ENCODE results near the gene ERC2. TPM values are rescaled to one million over a fixed set of nuclear protein-coding genes. Genes with fewer than 3 reads are reported as not detected.

Gene ERC2
- total and polyA plus RNA-seq, 2 of the 8 experiments (the other 6 are each of a cell fraction or from before 2014, with no cell fraction given) = 16.4 to 22.8 TPM

GRCh38 chr3:55903680-55904079 lies 564.6 kb downstream of the ERC2 start:
- no peak overlapping the region for H3K4ac ChIP-seq (replicated peaks; ENCODE audit: insufficient read length, low read depth, low read length)
- DNase-seq (ENCODE audit: low read depth in 1 of 2, low spot score in 2 of 2) (no peak), FAIRE-seq (no peak)
- no peaks in the 10 kb centered on the region for H3K23me2 ChIP-seq (ENCODE audit: low read depth, low read length)
- H3K27ac ChIP-seq (ENCODE audit: low read depth, low read length) = no peak overlapping the region
- no peak overlapping the region for H2BK20ac ChIP-seq (ENCODE audit: low read length)
- H3K18ac ChIP-seq (ENCODE audit: extremely low read depth, low read length) = no peak overlapping the region
- no peak overlapping the region for H3K4me3 ChIP-seq (ENCODE audit: extremely low read depth in 1 of 4, insufficient read depth in 2 of 4, low read depth in 3 of 4, low read length in 4 of 4)
- TF ChIP-seq CTBP2 (IDR thresholded peaks at IDR 0.05; ENCODE audit: borderline replicate concordance, insufficient read depth, insufficient read length, low read length) (no peak), FOSL1 (IDR thresholded peaks at IDR 0.05; ENCODE audit: insufficient read depth, low read depth, low read length) (no peak), CREB1 (IDR thresholded peaks at IDR 0.05) (no peak), ATF3 (IDR thresholded peaks at IDR 0.05; ENCODE audit: insufficient read depth, low read depth, low read length) (no peak), EZH2 (IDR thresholded peaks at IDR 0.05; ENCODE audit: low read depth, low read length, severe bottlenecking) (no peak), KDM1A (IDR thresholded peaks at IDR 0.05; ENCODE audit: borderline replicate concordance, low read length) (no peak), GTF2F1 (IDR thresholded peaks at IDR 0.05; ENCODE audit: borderline replicate concordance, low read depth, low read length) (no peak), SP2 (IDR thresholded peaks at IDR 0.05; ENCODE audit: low read length) (no peak), YY1 (IDR thresholded peaks at IDR 0.05; ENCODE audit: low read depth, low read length) (no peak), SIX5 (IDR thresholded peaks at IDR 0.05; ENCODE audit: low read depth, low read length) (no peak), SP4 (IDR thresholded peaks at IDR 0.05; ENCODE audit: low read length) (no peak), E2F6 (IDR thresholded peaks at IDR 0.05) (no peak)
- H3K9ac ChIP-seq (replicated peaks in 1 of 4; ENCODE audit: extremely low read depth in 1 of 4, low read depth in 3 of 4, low read length in 3 of 4) = no peak overlapping the region
- ChIA-PET CTCF (ENCODE audit: partially characterized antibody) (interaction anchor here (0.6 to 0.8 kb wide), 2 partner anchors 348 to 791 kb away, joined by 3 read pairs; no protein-coding TSS in a partner anchor), POLR2A (ENCODE audit: partially characterized antibody) (interaction anchor here (0.8 kb wide), 1 partner anchor 283 kb away, joined by 3 read pairs; no protein-coding TSS in a partner anchor)
- H3K36me3 ChIP-seq (ENCODE audit: control insufficient read depth in 2 of 4, insufficient read depth in 4 of 4, low read length in 3 of 4) = no peaks in the 10 kb centered on the region
- H2BK120ac ChIP-seq (replicated peaks; ENCODE audit: low read depth, low read length) = no peak overlapping the region
- H3K27me3 ChIP-seq (replicated peaks in 1 of 4; ENCODE audit: control insufficient read depth in 3 of 4, extremely low read depth in 1 of 4, insufficient read depth in 3 of 4, low read length in 3 of 4) = no peaks in the 10 kb centered on the region
- no peaks in the 10 kb centered on the region; the same call in none of the 2 replicates for H3K79me1 ChIP-seq (ENCODE audit: low read depth, low read length)
- no peak overlapping the region for H3K23ac ChIP-seq (ENCODE audit: insufficient read length)
- no peak overlapping the region for H4K8ac ChIP-seq (ENCODE audit: extremely low read depth, insufficient read depth, low read length)
- H3K9me3 ChIP-seq (ENCODE audit: insufficient read depth in 2 of 2, low read depth in 1 of 2, low read length in 1 of 2) = no peaks in the 10 kb centered on the region
- H4K5ac ChIP-seq (ENCODE audit: insufficient read length, low read depth, low read length) = no peak overlapping the region
- no peak overlapping the region for H2BK5ac ChIP-seq (ENCODE audit: low read depth, low read length)
- no peaks in the 10 kb centered on the region for H3K79me2 ChIP-seq (ENCODE audit: control insufficient read depth in 1 of 2, insufficient read depth in 2 of 2, low read length in 2 of 2)
- H2AK5ac ChIP-seq (ENCODE audit: low read depth, low read length) = no peak overlapping the region
- no peak overlapping the region for H3K14ac ChIP-seq (ENCODE audit: insufficient read length)
- H4K91ac ChIP-seq (replicated peaks; ENCODE audit: insufficient read length, low read length) = no peak overlapping the region
- no peak overlapping the region for H3K4me2 ChIP-seq (ENCODE audit: insufficient read depth in 1 of 2, low read depth in 2 of 2, low read length in 2 of 2)
- no peak overlapping the region for H2BK12ac ChIP-seq (ENCODE audit: low read depth, low read length)
- 91% methylated on average over 3 of the region's 3 CpGs; no CpG with 5 or more reads in 1 of the 2 experiments for WGBS, 2 experiments (ENCODE audit: extremely low coverage in 1 of 2, insufficient coverage in 1 of 2, insufficient read length in 1 of 2, insufficient replicate concordance in 2 of 2, low coverage in 1 of 2, low lambda C conversion rate in 2 of 2, missing lambda C conversion rate in 1 of 2)
- no peak overlapping the region for H2AFZ ChIP-seq (ENCODE audit: low read length)
- no peak overlapping the region for H3K56ac ChIP-seq (replicated peaks; ENCODE audit: insufficient read length, low read depth, low read length)
- H3K4me1 ChIP-seq (replicated peaks in 1 of 4; ENCODE audit: control insufficient read depth in 3 of 4, insufficient read depth in 4 of 4, low read length in 3 of 4) = no peaks in the 10 kb centered on the region
- H2BK15ac ChIP-seq (ENCODE audit: low read length) = no peak overlapping the region
- H4K20me1 ChIP-seq (replicated peaks in 1 of 2; ENCODE audit: control insufficient read depth in 1 of 2, insufficient read depth in 2 of 2, low read length in 2 of 2) = no peaks in the 10 kb centered on the region

Measured in H1 (cell line).